Osteoblast (primary cell): ENCODE data around the gene CIITA. TPM values are rescaled to one million over a fixed set of nuclear protein-coding genes. Genes with fewer than 3 reads are reported as not detected.

Experiments
- DNase-seq: peaks from one replicate; pipeline ENCODE4 v3.0.0; 2011; ENCODE audit warnings: low spot score, mixed read lengths; ENCODE audit not compliant: insufficient read length; ENCODE audit errors: missing footprints
- H2AFZ ChIP-seq: 2 replicates; pipeline ENCODE4 v1.6.0; 2011; ENCODE audit warnings: mild to moderate bottlenecking, low read length
- H3K27ac ChIP-seq: 2 replicates; pipeline ENCODE4 v1.5.1; 2011; ENCODE audit warnings: mild to moderate bottlenecking, low read depth, low read length, moderate library complexity
- H3K27me3 ChIP-seq: 2 replicates; pipeline ENCODE4 v1.6.0; 2012; ENCODE audit warnings: mild to moderate bottlenecking, control low read depth, inconsistent platforms, low read length, moderate library complexity; ENCODE audit not compliant: insufficient read depth
- H3K36me3 ChIP-seq: 2 replicates; pipeline ENCODE4 v1.5.1; 2011; ENCODE audit warnings: mild to moderate bottlenecking, low read length, control low read depth, moderate library complexity; ENCODE audit not compliant: insufficient read depth
- H3K4me1 ChIP-seq: 2 replicates; pipeline ENCODE4 v1.5.1; 2011; ENCODE audit warnings: mild to moderate bottlenecking, low read length, control low read depth, moderate library complexity; ENCODE audit not compliant: insufficient read depth
- H3K4me2 ChIP-seq: 2 replicates; pipeline ENCODE4 v1.6.0; 2011; ENCODE audit warnings: mild to moderate bottlenecking, low read length; ENCODE audit not compliant: insufficient read depth
- H3K4me3 ChIP-seq: fragments of 200-600 bp; sonication (generic); 3 replicates; pipeline ENCODE4 v1.5.1; 2012; ENCODE audit warnings: mild to moderate bottlenecking, low read length, inconsistent platforms; ENCODE audit not compliant: insufficient read depth
- H3K79me2 ChIP-seq: 2 replicates; pipeline ENCODE4 v1.6.0; 2012; ENCODE audit warnings: mild to moderate bottlenecking, low read length, control low read depth, inconsistent platforms; ENCODE audit not compliant: insufficient read depth
- H3K9me3 ChIP-seq: 2 replicates; pipeline ENCODE4 v1.5.1; 2011; ENCODE audit warnings: low read depth, low read length, control low read depth
- H4K20me1 ChIP-seq: 2 replicates; pipeline ENCODE4 v1.6.0; 2012; ENCODE audit warnings: mild to moderate bottlenecking, low read length, control low read depth; ENCODE audit not compliant: insufficient read depth
- CTCF ChIP-seq: IDR thresholded peaks from 2 replicates; pipeline ENCODE4 v1.5.1; 2011; ENCODE audit warnings: mild to moderate bottlenecking, low read depth, low read length, moderate library complexity; ENCODE audit errors: extremely low read depth
- total RNA-seq: library from RNA; depleted of rRNA; stranded (reverse); fragments of >200 nt; gene quantifications from 2 replicates; pipeline ENCODE4 v1.2.3, GENCODE V29; 2012

Gene CIITA
- total RNA-seq, 1 donor, result 2.5 TPM

GRCh38 chr16:10972108-10972818 lies 95.3 kb downstream of the CIITA start:
- no peak overlapping the region for H3K4me2 ChIP-seq
- H3K27ac ChIP-seq, result no peak overlapping the region

DNA sequence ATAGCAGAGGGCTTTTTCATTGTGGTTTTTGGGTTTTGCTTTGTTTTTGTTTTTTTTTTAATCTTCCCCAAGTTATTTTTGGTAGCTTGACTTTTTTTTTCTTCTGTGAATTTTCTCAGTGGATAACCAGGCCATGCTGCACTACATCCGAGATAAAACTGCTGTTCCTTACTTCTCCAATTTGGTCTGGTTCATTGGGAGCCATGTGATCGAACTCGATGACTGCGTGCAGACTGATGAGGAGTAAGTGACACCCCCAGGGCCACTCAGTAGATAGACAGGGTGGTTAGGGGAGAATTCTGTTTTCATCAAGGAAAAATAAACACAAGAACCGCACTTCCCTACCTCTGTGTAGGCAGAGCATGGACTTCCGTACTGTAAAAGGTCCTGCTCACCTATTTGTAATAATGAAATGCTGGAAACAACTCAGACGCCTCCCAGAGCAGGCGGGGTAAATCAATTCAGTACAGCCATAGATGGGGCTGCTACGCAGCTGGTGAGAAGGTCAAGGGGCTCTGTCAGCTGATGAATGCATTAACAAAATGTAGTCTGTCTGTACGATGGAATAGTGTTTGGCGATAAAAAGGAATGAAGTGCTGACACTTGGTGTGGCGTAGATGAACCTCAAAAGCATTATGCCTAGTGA lies 95.9 kb downstream of the CIITA start:
- no peak for TF ChIP-seq CTCF
- Histone ChIP-seq H4K20me1 (peaks cover 3% of the 10 kb centered on the region), H3K4me3 (no peak overlapping the region), H3K36me3 (peaks cover 22% of the 10 kb centered on the region), H3K27me3 (no peaks in the 10 kb centered on the region), H3K27ac (no peak overlapping the region), H3K9me3 (no peaks in the 10 kb centered on the region), H2AFZ (no peak overlapping the region), H3K4me1 (peaks cover 10% of the 10 kb centered on the region), H3K4me2 (no peak overlapping the region), H3K79me2 (no peaks in the 10 kb centered on the region)
- DNase-seq, result no peak

More at GRCh38 chr16:10972108-10972818, 95.3 kb downstream of the CIITA start:
- no peak for TF ChIP-seq CTCF
- Histone ChIP-seq H4K20me1 (peaks cover 3% of the 10 kb centered on the region), H3K4me1 (peaks cover 10% of the 10 kb centered on the region), H3K79me2 (no peaks in the 10 kb centered on the region), H3K9me3 (no peaks in the 10 kb centered on the region), H2AFZ (no peak overlapping the region), H3K4me3 (no peak overlapping the region), H3K27me3 (no peaks in the 10 kb centered on the region), H3K36me3 (peaks cover 18% of the 10 kb centered on the region)
- no peak for DNase-seq

DNA sequence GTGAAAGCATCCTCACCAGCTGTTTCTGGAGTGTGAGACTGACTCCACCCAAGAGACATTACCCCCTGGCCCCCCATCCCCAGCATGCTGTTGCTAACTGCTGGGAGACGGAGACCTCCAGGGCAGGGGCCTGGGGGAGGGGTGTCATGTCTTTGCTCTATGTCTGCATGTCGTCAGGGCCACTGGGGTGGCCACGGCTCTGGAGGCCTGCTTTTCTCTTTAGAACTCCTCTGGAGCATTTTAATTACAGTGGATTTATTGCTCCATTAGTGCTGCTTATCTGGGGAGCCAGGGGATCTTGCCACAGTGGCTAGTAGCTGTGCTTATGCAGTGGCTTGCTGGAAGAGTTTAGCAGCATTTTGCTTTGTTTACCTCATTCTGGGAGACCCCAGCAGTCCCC lies 99.6 kb downstream of the CIITA start:
- Histone ChIP-seq H3K79me2 (no peaks in the 10 kb centered on the region), H4K20me1 (no peaks in the 10 kb centered on the region), H3K27me3 (no peaks in the 10 kb centered on the region), H3K4me2 (no peak overlapping the region), H2AFZ (no peak overlapping the region), H3K27ac (no peak overlapping the region), H3K4me3 (no peak overlapping the region), H3K36me3 (peaks cover 21% of the 10 kb centered on the region), H3K9me3 (no peaks in the 10 kb centered on the region), H3K4me1 (peaks cover 8% of the 10 kb centered on the region)
- TF ChIP-seq CTCF, result no peak
- DNase-seq, result no peak

DNA sequence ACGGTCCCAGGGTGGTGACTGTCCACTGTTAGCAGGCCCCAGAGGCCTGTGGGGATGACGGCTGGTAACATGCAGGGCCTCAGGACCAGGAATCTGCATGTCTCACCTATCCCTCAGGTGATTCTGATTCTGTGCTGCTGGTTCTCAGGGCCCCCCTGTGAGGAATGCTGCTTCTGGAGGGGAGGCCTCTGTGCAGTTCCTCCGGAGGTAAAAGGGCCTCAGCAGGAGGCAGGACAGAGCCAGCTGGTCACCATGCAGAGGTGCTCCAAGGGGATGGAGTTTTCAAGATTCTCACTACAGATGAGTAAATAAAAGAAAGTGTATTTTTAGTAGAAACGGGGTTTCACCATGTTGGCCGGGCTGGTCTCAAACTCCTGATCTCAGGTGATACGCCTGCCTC lies 101.1 kb downstream of the CIITA start:
- H2AFZ ChIP-seq, result no peak overlapping the region
- no peaks in the 10 kb centered on the region for H3K9me3 ChIP-seq
- no peak for TF ChIP-seq CTCF
- DNase-seq, result no peak
- no peak overlapping the region for H3K4me3 ChIP-seq
- no peaks in the 10 kb centered on the region for H3K27me3 ChIP-seq
- H4K20me1 ChIP-seq, result no peaks in the 10 kb centered on the region
- H3K4me2 ChIP-seq, result no peak overlapping the region
- no peaks in the 10 kb centered on the region for H3K79me2 ChIP-seq
- no peak overlapping the region for H3K27ac ChIP-seq
- no peaks in the 10 kb centered on the region for H3K4me1 ChIP-seq
- H3K36me3 ChIP-seq, result peaks cover 17% of the 10 kb centered on the region
